ENCODE data around the gene GMEB2.
"Not testable (repeated sequence)": the region's sequence is repeated elsewhere in the genome, so short reads cannot be mapped to it uniquely, and the experiment has no call there.

GMEB2 gene

GRCh38 chr20:63653041-63653973 is 26.4 kb upstream of the GMEB2 start, which contains the start of gene STMN3:
Gene STMN3, minus strand, starts transcription at chr20:63653424. Its CDS starts 79 bp downstream, at chr20:63653345.
- TF ChIP-seq, protein P1, sequence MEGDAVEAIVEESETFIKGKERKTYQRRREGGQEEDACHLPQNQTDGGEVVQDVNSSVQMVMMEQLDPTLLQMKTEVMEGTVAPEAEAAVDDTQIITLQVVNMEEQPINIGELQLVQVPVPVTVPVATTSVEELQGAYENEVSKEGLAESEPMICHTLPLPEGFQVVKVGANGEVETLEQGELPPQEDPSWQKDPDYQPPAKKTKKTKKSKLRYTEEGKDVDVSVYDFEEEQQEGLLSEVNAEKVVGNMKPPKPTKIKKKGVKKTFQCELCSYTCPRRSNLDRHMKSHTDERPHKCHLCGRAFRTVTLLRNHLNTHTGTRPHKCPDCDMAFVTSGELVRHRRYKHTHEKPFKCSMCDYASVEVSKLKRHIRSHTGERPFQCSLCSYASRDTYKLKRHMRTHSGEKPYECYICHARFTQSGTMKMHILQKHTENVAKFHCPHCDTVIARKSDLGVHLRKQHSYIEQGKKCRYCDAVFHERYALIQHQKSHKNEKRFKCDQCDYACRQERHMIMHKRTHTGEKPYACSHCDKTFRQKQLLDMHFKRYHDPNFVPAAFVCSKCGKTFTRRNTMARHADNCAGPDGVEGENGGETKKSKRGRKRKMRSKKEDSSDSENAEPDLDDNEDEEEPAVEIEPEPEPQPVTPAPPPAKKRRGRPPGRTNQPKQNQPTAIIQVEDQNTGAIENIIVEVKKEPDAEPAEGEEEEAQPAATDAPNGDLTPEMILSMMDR (IDR thresholded peaks at IDR 0.05; ENCODE audit: control extremely low read depth, extremely low read depth, low read depth, missing control alignments) = no peak
- ChIA-PET POLR2A (no interaction called here), CTCF (no interaction called here)
- peak; percentile 83 for DNase-seq (ENCODE audit: extremely low spot score)

DNA sequence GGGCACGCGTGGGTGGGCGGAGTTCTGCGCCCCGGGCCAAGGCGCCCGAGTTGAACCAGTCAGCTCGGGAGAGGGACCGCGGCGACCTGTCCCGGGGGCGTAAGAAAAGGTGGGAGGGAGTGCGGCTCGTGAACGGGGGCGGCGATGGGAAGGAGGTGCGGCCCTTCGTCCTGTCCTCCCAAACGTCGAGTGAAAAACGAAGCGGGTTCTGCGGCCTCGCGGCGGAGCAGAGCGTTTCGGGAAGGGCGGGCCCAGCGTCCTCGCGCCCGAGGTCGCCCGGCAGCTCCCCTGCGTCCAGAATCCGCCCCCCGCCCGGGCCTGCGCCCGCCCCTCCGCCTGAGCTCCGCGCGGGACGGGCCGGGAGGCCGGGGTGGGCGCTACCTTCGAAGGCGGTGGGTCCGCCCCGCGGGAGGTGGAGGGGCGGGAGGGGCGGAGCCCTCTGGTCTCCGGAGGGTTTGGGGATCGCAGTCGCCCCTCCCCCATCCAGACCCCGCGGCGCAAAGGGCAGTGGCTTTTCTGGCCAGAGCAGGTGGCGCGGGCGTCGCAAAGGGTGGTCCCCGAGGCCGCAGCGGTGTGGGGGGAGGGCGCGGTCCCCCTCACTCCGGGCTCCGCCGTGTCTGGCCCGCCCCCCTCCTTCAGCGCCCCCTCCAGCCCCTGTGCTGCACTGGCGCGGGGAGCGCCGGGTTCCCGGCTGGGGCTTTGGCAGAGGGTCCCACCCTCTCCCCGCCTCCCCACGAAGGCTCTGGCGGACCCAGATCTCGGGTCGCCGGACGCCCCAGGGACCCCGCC is 25.5 kb upstream of the GMEB2 start:
- TF ChIP-seq, protein P1 (IDR thresholded peaks at IDR 0.05; ENCODE audit: control extremely low read depth, extremely low read depth, low read depth, missing control alignments) = no peak
- ChIA-PET POLR2A (interaction anchor here (0.6 kb wide), 1 partner anchor 213 kb away, joined by 3 read pairs; the partner anchor contains the start of gene TPD52L2), CTCF (interaction anchor here (0.7 kb wide), 1 partner anchor 135 kb away, joined by 3 read pairs; no protein-coding TSS in a partner anchor)
- DNase-seq (ENCODE audit: extremely low spot score) = no peak

GRCh38 chr20:63651942-63652191 is 25.0 kb upstream of the GMEB2 start:
- no peak for DNase-seq (ENCODE audit: extremely low spot score)
- CTCF ChIA-PET = interaction anchor here (0.7 kb wide), 1 partner anchor 135 kb away, joined by 3 read pairs; no protein-coding TSS in a partner anchor
- TF ChIP-seq, protein P1 (IDR thresholded peaks at IDR 0.05; ENCODE audit: control extremely low read depth, extremely low read depth, low read depth, missing control alignments) = no peak
- POLR2A ChIA-PET = interaction anchor here (0.6 kb wide), 1 partner anchor 213 kb away, joined by 3 read pairs; the partner anchor contains the start of gene TPD52L2

- POLR2A ChIA-PET; DNase-seq (ENCODE audit: extremely low spot score); CTCF ChIA-PET: not testable (repeated sequence)
These were observed 23.6 kb upstream of the GMEB2 start for GRCh38 chr20:63650486-63650885.

DNA sequence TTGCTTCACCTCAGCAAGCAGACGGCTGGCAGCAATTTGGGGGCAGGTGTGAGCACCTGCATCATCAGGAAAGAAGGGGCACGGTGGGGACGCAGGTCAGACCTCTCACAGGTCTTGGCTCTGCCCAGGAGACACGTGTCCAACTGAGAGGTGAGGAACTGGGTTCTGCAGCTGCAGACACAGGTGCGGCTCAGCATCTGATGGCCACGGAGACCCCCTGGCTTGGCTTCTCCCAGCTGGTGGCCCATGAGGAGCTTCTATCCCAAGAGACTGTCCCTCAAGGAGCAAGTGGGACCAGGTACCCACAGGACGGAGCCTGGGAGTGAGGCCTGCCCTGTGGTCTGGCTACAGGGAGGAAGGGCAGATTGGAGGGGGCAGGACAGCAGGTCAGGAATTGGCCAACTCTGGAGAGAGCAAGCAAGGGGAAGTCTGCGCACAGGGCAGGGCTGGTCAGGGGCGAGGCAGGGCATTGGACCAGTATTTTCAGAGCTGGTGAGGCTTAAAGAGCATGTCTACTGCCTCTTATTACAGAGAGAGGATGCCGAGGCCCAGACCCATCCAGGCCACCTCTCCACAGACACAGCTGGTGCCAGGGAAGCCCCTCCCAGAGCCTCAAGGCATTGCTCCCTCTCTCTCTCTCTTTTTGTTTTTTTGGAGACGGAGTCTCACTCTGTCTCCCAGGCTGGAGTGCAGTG is 22.1 kb upstream of the GMEB2 start:
- POLR2A ChIA-PET = no interaction called here
- DNase-seq (ENCODE audit: extremely low spot score) = no peak
- TF ChIP-seq, protein P1 (IDR thresholded peaks at IDR 0.05; ENCODE audit: control extremely low read depth, extremely low read depth, low read depth, missing control alignments) = no peak
- CTCF ChIA-PET = interaction anchor here (1.1 kb wide), 1 partner anchor 111 kb away, joined by 3 read pairs; no protein-coding TSS in a partner anchor

- ChIA-PET CTCF (interaction anchor here (1.1 kb wide), 1 partner anchor 111 kb away, joined by 3 read pairs; no protein-coding TSS in a partner anchor), POLR2A (no interaction called here)
- TF ChIP-seq, protein P1 (IDR thresholded peaks at IDR 0.05; ENCODE audit: control extremely low read depth, extremely low read depth, low read depth, missing control alignments) = no peak
- DNase-seq (ENCODE audit: extremely low spot score) = no peak
These were observed 21.3 kb upstream of the GMEB2 start for GRCh38 chr20:63648190-63648589.
